ENCODE measurements around the gene TGFBR3.

GRCh38 chr1:91729621-91730358, 156.2 kb downstream of the TGFBR3 start:
- TF ChIP-seq CTCF (IDR thresholded peaks at IDR 0.05): no peak
- TF ChIP-seq REST (IDR thresholded peaks at IDR 0.05; ENCODE audit: insufficient read depth in 1 of 2, low read depth in 2 of 2, low read length in 1 of 2): no peak
- TF ChIP-seq POLR2AphosphoS5 (IDR thresholded peaks at IDR 0.05; ENCODE audit: low read depth, low read length): no peak
- no peak for TF ChIP-seq SIN3A (IDR thresholded peaks at IDR 0.05; ENCODE audit: borderline replicate concordance, insufficient read depth, low read depth, low read length)
- no peak for TF ChIP-seq TCF7L2 (IDR thresholded peaks at IDR 0.05; ENCODE audit: low read depth, low read length)

Measured in Panc1 (cell line).